Peyer's patch (tissue), 4 donors: ENCODE data around the gene KRTAP2-2.

Experiments
- CTCF ChIP-seq, 6 experiments: fragments of 450-650 bp in 4 of 6; fragments of 200-600 bp in 2 of 6; sonication (generic) in 1 of 6; IDR thresholded peaks; one replicate each; pipeline ENCODE4 v1.5.1; 2017 to 2019; ENCODE audit warnings: antibody characterized with exemption in 6 of 6, mild to moderate bottlenecking in 3 of 6, moderate library complexity in 1 of 6
- POLR2A ChIP-seq, 2 donors: fragments of 450-650 bp; IDR thresholded peaks; one replicate each; pipeline ENCODE4 v1.5.1; 2017; ENCODE audit warnings: antibody characterized with exemption in 2 of 2, mild to moderate bottlenecking in 2 of 2, moderate library complexity in 2 of 2

GRCh38 chr17:41101586-41102259 is 46.7 kb upstream of the KRTAP2-2 start, which contains the start of gene KRTAP4-16:
- TF ChIP-seq CTCF (IDR thresholded peaks at IDR 0.05) (no peak), POLR2A (IDR thresholded peaks at IDR 0.05) (no peak)
